ENCODE results near the gene CCL3.
"Not testable (repeated sequence)": the region's sequence is repeated elsewhere in the genome, so short reads cannot be mapped to it uniquely, and the experiment has no call there.

Gene CCL3

GRCh38 chr17:36094746-36095145, 4.8 kb upstream of the CCL3 start:
- H3K36me3 ChIP-seq (ENCODE audit: control insufficient read depth in 2 of 2, insufficient read depth in 1 of 2, low read length in 2 of 2), result no peaks in the 10 kb centered on the region
- ChIA-PET POLR2A (no interaction called here), CTCF (no interaction called here)
- H3K27ac ChIP-seq (ENCODE audit: extremely low read depth, low read depth, low read length), result no peak overlapping the region
- H3K4me1 ChIP-seq (ENCODE audit: control insufficient read depth, insufficient read depth, low read length), result no peaks in the 10 kb centered on the region
- no peaks in the 10 kb centered on the region for H3K9me3 ChIP-seq (ENCODE audit: control insufficient read depth, insufficient read depth, low read depth, low read length)
- TF ChIP-seq KLF1 (tag by site-specific recombination; IDR thresholded peaks at IDR 0.05) (no peak), KLF17 (tag by site-specific recombination; IDR thresholded peaks at IDR 0.05) (no peak), ZNF600 (tag by site-specific recombination; IDR thresholded peaks at IDR 0.05) (no peak), TRIM28 (IDR thresholded peaks at IDR 0.05; ENCODE audit: borderline replicate concordance, low read length) (no peak), ZNF626 (tag by site-specific recombination; IDR thresholded peaks at IDR 0.05) (no peak), PRDM6 (tag by site-specific recombination; IDR thresholded peaks at IDR 0.05) (no peak), ZNF530 (tag by site-specific recombination; IDR thresholded peaks at IDR 0.05; ENCODE audit: low read depth) (no peak), GLIS2 (tag by site-specific recombination; IDR thresholded peaks at IDR 0.05) (no peak), ZSCAN4 (tag by site-specific recombination; IDR thresholded peaks at IDR 0.05) (no peak), ZBTB7A (tag by site-specific recombination; IDR thresholded peaks at IDR 0.05; ENCODE audit: low read depth) (no peak)
- H3K4me3 ChIP-seq (ENCODE audit: low read depth, low read length), result no peak overlapping the region

- Histone ChIP-seq H3K4me1 (ENCODE audit: control insufficient read depth, insufficient read depth, low read length) (no peaks in the 10 kb centered on the region), H3K36me3 (ENCODE audit: control insufficient read depth in 2 of 2, insufficient read depth in 1 of 2, low read length in 2 of 2) (no peaks in the 10 kb centered on the region), H3K27ac (ENCODE audit: extremely low read depth, low read depth, low read length) (no peak overlapping the region), H3K9me3 (ENCODE audit: control insufficient read depth, insufficient read depth, low read depth, low read length) (no peaks in the 10 kb centered on the region), H3K4me3 (ENCODE audit: low read depth, low read length) (no peak overlapping the region)
- no peak for TF ChIP-seq TSHZ1 (tag by site-specific recombination; IDR thresholded peaks at IDR 0.05; ENCODE audit: borderline replicate concordance)
- TF ChIP-seq ZNF324 (tag by site-specific recombination; IDR thresholded peaks at IDR 0.05), result no peak
- TF ChIP-seq PRDM1 (tag by site-specific recombination; IDR thresholded peaks at IDR 0.05), result peak; percentile 88
- TF ChIP-seq HOXA7 (CRISPR knock-in tag; IDR thresholded peaks at IDR 0.05; ENCODE audit: borderline replicate concordance), result no peak
- no peak for TF ChIP-seq MZF1 (tag by site-specific recombination; IDR thresholded peaks at IDR 0.05; ENCODE audit: borderline replicate concordance)
- TF ChIP-seq PBX3 (CRISPR knock-in tag; IDR thresholded peaks at IDR 0.05), result no peak
- TF ChIP-seq ZNF366 (tag by site-specific recombination; conservative IDR thresholded peaks at IDR 0.05), result peak; percentile 75
- no peak for TF ChIP-seq ZNF580 (tag by site-specific recombination; IDR thresholded peaks at IDR 0.05)
- CTCF ChIA-PET, result no interaction called here
- POLR2A ChIA-PET, result no interaction called here
These were observed 4.3 kb upstream of the CCL3 start for GRCh38 chr17:36094232-36094631.

- H3K4me1 ChIP-seq (ENCODE audit: control insufficient read depth, insufficient read depth, low read length); H3K27ac ChIP-seq (ENCODE audit: extremely low read depth, low read depth, low read length); H3K9me3 ChIP-seq (ENCODE audit: control insufficient read depth, insufficient read depth, low read depth, low read length); CTCF ChIA-PET; POLR2A ChIA-PET; H3K36me3 ChIP-seq (ENCODE audit: control insufficient read depth in 2 of 2, insufficient read depth in 1 of 2, low read length in 2 of 2); H3K4me3 ChIP-seq (ENCODE audit: low read depth, low read length): not testable (repeated sequence)
These were observed 2.8 kb upstream of the CCL3 start for GRCh38 chr17:36092715-36093114.

Data from HEK293 (cell line).